ENCODE data around the gene SCML1. TPM values are rescaled to one million over a fixed set of nuclear protein-coding genes. Genes with fewer than 3 reads are reported as not detected.

Gene SCML1
- total and polyA plus RNA-seq, 8 donors, result 7.7 to 25.7 (median 21.1) TPM

- no peaks in the 10 kb centered on the region for H3K27me3 ChIP-seq
- no peaks in the 10 kb centered on the region for H3K4me1 ChIP-seq
- DNase-seq, result no peak
- no peaks in the 10 kb centered on the region for H3K9me3 ChIP-seq
- intact Hi-C loops (cut with DNase I), result no loop called here
- no peak overlapping the region for H3K4me3 ChIP-seq
- H3K27ac ChIP-seq, result no peak overlapping the region
- no peaks in the 10 kb centered on the region for H3K36me3 ChIP-seq
- ATAC-seq, result no peak
- no peak for TF ChIP-seq CTCF (IDR thresholded peaks at IDR 0.05)
Measured at GRCh38 chrX:17787557-17787956, 50.3 kb downstream of the SCML1 start.

- ATAC-seq (peak; percentile 97), DNase-seq (peak in 2 of 4 donors; percentile 15 to 60)
- no peak overlapping the region for H3K4me3 ChIP-seq
- H3K4me1 ChIP-seq, result no peaks in the 10 kb centered on the region
- H3K36me3 ChIP-seq, result no peaks in the 10 kb centered on the region
- TF ChIP-seq CTCF (IDR thresholded peaks at IDR 0.05), result peak; percentile 48 to 64
- H3K27me3 ChIP-seq, result no peaks in the 10 kb centered on the region
- intact Hi-C loops (cut with DNase I), result no loop called here
- H3K27ac ChIP-seq, result no peak overlapping the region
- no peaks in the 10 kb centered on the region for H3K9me3 ChIP-seq
Measured at GRCh38 chrX:17788439-17788838, 51.1 kb downstream of the SCML1 start.

DNA sequence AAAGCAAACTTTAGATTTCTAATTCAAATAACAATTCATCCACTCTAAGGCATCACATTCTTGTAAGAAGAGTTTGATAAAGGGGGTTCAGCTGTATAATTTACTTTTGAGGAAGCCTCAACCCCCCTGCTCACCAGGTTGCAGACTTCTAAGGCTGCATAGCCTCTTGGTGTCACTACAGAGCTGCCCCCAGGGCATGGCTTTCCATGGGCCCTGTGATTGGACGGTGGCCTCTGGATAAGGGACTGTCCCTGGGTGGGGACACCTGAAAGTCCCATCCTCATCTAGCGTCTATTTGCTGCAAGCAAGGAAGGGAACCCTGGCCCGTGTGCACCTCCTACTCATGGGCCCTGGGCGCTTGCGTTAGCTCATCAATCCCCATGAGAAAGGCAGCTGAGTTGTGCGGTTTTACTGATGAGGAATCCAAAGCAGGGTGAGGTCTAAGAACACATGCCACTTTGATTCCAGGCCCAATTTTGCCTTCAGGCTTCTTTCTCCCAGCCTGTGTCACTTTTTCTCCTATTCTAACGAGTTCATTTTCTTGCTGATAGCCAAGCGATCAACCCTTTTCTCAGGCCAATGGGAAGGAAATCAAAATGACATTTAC lies 51.8 kb downstream of the SCML1 start:
- Histone ChIP-seq H3K27ac (no peak overlapping the region), H3K4me3 (no peak overlapping the region), H3K4me1 (no peaks in the 10 kb centered on the region), H3K36me3 (no peaks in the 10 kb centered on the region), H3K27me3 (no peaks in the 10 kb centered on the region), H3K9me3 (no peaks in the 10 kb centered on the region)
- no peak for TF ChIP-seq CTCF (IDR thresholded peaks at IDR 0.05)
- DNase-seq (no peak), ATAC-seq (peak; percentile 25)
- intact Hi-C loops (cut with DNase I), result no loop called here

DNA sequence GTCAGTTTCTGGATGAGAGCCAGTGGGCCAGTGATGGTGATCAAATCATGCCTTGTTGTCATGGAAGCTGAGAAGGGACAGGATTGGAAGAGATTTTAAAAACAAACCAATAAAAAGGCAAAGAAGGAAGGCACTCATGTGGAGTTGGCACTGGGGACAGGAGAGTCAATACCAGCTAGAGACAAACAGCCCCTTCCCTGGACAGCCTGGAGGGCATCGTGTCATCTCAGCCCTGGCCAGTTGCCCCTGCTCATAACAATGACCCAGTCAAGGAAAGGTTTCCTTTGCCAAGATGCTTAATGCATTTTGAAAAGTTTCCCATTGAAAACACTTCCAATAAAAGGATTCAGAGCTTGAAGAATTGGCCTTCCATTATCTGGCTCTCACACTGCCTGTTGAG lies 55.5 kb downstream of the SCML1 start:
- no peak for TF ChIP-seq CTCF (IDR thresholded peaks at IDR 0.05)

DNA sequence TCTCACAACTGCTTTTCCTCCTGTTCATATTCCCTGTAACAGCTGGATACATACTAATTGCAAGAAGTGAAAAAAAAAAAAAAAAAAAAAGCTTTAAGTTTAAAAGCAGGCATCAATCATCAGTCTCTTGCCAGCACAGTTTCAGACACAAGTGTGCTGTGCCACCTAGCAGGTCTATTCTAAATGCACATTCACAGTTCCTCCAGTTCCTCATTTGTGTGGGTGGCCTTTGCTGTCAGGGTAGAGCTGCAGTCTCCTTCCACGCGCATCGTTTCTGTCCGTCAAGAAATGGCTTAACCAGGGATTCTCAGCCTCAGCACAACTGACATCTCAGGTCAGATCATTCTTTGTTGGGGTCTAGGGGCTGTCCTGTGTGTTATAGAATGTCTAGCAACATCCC lies 61.6 kb downstream of the SCML1 start:
- H3K4me3 ChIP-seq, result no peak overlapping the region
- H3K27me3 ChIP-seq, result no peaks in the 10 kb centered on the region
- no peak for TF ChIP-seq CTCF (IDR thresholded peaks at IDR 0.05)
- ATAC-seq (no peak), DNase-seq (no peak)
- no peaks in the 10 kb centered on the region for H3K4me1 ChIP-seq
- intact Hi-C loops (cut with DNase I), result no loop called here
- no peak overlapping the region for H3K27ac ChIP-seq
- no peaks in the 10 kb centered on the region for H3K9me3 ChIP-seq
- H3K36me3 ChIP-seq, result peaks cover 0 to 3% of the 10 kb centered on the region in 2 donors

More for the DNA sequence above, 55.5 kb downstream of the SCML1 start:
- Histone ChIP-seq H3K27me3 (no peaks in the 10 kb centered on the region), H3K9me3 (no peaks in the 10 kb centered on the region), H3K27ac (no peak overlapping the region), H3K36me3 (no peaks in the 10 kb centered on the region), H3K4me3 (no peak overlapping the region), H3K4me1 (no peaks in the 10 kb centered on the region)
- ATAC-seq (no peak), DNase-seq (no peak)
- intact Hi-C loops (cut with DNase I), result no loop called here

Measured in left lung (tissue), 10 donors.